HEK293 (cell line): ENCODE data around the gene PCYT1A.

Experiments
- CTCF ChIP-seq: fragments of 450-650 bp; formaldehyde crosslinking; IDR thresholded peaks from 2 replicates; pipeline ENCODE4 v1.5.1; 2016; ENCODE audit warnings: missing biosample characterization, missing genetic modification characterization
- GLI4 ChIP-seq: fragments of 450-650 bp; formaldehyde crosslinking; IDR thresholded peaks from 2 replicates; pipeline ENCODE4 v1.5.1; 2016; ENCODE audit warnings: missing biosample characterization, missing genetic modification characterization
- KLF16 ChIP-seq: fragments of 450-650 bp; formaldehyde crosslinking; IDR thresholded peaks from 2 replicates; pipeline ENCODE4 v1.5.1; 2017; ENCODE audit warnings: missing biosample characterization, missing genetic modification characterization
- PBX3 ChIP-seq: sonication (generic); formaldehyde crosslinking; IDR thresholded peaks from 2 replicates; pipeline ENCODE4 v1.8.1; 2022; ENCODE audit warnings: mild to moderate bottlenecking, moderate library complexity, missing genetic modification reagents
- ZBTB1 ChIP-seq: fragments of 450-650 bp; formaldehyde crosslinking; IDR thresholded peaks from 2 replicates; pipeline ENCODE4 v1.5.1; 2016; ENCODE audit warnings: missing biosample characterization, missing genetic modification characterization
- ZBTB49 ChIP-seq: fragments of 450-650 bp; formaldehyde crosslinking; IDR thresholded peaks from 2 replicates; pipeline ENCODE4 v1.5.1; 2016; ENCODE audit warnings: missing biosample characterization, missing genetic modification characterization, low read depth
- ZIC2 ChIP-seq: fragments of 450-650 bp; formaldehyde crosslinking; IDR thresholded peaks from 2 replicates; pipeline ENCODE4 v1.5.1; 2016; ENCODE audit warnings: missing biosample characterization, missing genetic modification characterization
- ZNF114 ChIP-seq: fragments of 450-650 bp; formaldehyde crosslinking; IDR thresholded peaks from 2 replicates; pipeline ENCODE4 v1.5.0; 2017; ENCODE audit warnings: missing biosample characterization, missing genetic modification characterization
- ZNF274 ChIP-seq, 2 experiments: fragments of 200-500 bp in 1 of 2; fragments of 450-650 bp in 1 of 2; sonication (Bioruptor generic) in 1 of 2; formaldehyde crosslinking in 1 of 2; IDR thresholded peaks; 2 replicates each; pipeline versions ENCODE4 v1.5.1 to v1.6.1; 2014 to 2016; ENCODE audit warnings: borderline replicate concordance in 1 of 2, inconsistent platforms in 1 of 2, low read length in 1 of 2, missing biosample characterization in 1 of 2, missing genetic modification characterization in 1 of 2
- ZNF629 ChIP-seq: fragments of 450-650 bp; formaldehyde crosslinking; IDR thresholded peaks from 2 replicates; pipeline ENCODE4 v1.5.1; 2017; ENCODE audit warnings: missing biosample characterization, missing genetic modification characterization
- TF ChIP-seq, protein P1 (sequence below): fragments of 450-650 bp; formaldehyde crosslinking; IDR thresholded peaks from 2 replicates; pipeline ENCODE4 v1.5.1; 2016; ENCODE audit warnings: missing biosample characterization, missing genetic modification characterization

- TF ChIP-seq CTCF (tag by site-specific recombination) = no peak
- TF ChIP-seq ZIC2 (tag by site-specific recombination) = no peak
- TF ChIP-seq ZBTB1 (tag by site-specific recombination) = no peak
- TF ChIP-seq GLI4 (tag by site-specific recombination) = no peak
- no peak for TF ChIP-seq ZNF114
- TF ChIP-seq PBX3 = no peak
- no peak for TF ChIP-seq ZNF629
- no peak for TF ChIP-seq ZNF274 (IDR thresholded peaks at IDR 0.05; ENCODE audit: low read length)
- TF ChIP-seq ZNF274 (tag by site-specific recombination; IDR thresholded peaks at IDR 0.05; ENCODE audit: borderline replicate concordance) = no peak
- no peak for TF ChIP-seq ZBTB49 (tag by site-specific recombination)
- TF ChIP-seq KLF16 = no peak
- TF ChIP-seq, protein P1, sequence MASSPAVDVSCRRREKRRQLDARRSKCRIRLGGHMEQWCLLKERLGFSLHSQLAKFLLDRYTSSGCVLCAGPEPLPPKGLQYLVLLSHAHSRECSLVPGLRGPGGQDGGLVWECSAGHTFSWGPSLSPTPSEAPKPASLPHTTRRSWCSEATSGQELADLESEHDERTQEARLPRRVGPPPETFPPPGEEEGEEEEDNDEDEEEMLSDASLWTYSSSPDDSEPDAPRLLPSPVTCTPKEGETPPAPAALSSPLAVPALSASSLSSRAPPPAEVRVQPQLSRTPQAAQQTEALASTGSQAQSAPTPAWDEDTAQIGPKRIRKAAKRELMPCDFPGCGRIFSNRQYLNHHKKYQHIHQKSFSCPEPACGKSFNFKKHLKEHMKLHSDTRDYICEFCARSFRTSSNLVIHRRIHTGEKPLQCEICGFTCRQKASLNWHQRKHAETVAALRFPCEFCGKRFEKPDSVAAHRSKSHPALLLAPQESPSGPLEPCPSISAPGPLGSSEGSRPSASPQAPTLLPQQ = no peak
Observed at GRCh38 chr3:196207833-196208607, 79.5 kb downstream of the PCYT1A start.
